Heart left ventricle (tissue), 16 donors: ENCODE data around the gene TMEM131L. TPM values are rescaled to one million over a fixed set of nuclear protein-coding genes. Genes with fewer than 3 reads are reported as not detected.
"Not testable (repeated sequence)": the region's sequence is repeated elsewhere in the genome, so short reads cannot be mapped to it uniquely, and the experiment has no call there.

Experiments used
- ATAC-seq, 4 donors: fragments of 200-7000 bp; cut with Tn5 transposase; one replicate each; pipeline ENCODE4 v1.9.1; 2020 to 2022; ENCODE audit warnings: moderate library complexity in 4 of 4, mild to moderate bottlenecking in 3 of 4, moderate number of reproducible peaks in 1 of 4
- DNase-seq, 5 donors: peaks; one replicate each; pipeline ENCODE4 v3.0.0-alpha.2; 2020
- H3K27ac ChIP-seq, 12 donors: fragments of 200-600 bp; sonication (generic) in 4 of 12; one replicate each; pipeline versions ENCODE4 v1.5.0 to v1.8.0; 2016 to 2022; ENCODE audit warnings: mild to moderate bottlenecking in 2 of 12
- H3K27me3 ChIP-seq, 9 donors: fragments of 200-600 bp; sonication (generic) in 2 of 9; one replicate each; pipeline versions ENCODE4 v1.5.1 to v1.8.0; 2016 to 2022; ENCODE audit warnings: mild to moderate bottlenecking in 3 of 9
- H3K36me3 ChIP-seq, 9 donors: fragments of 200-600 bp; sonication (generic) in 2 of 9; one replicate each; pipeline versions ENCODE4 v1.5.0 to v1.8.0; 2018 to 2022; ENCODE audit warnings: mild to moderate bottlenecking in 2 of 9
- H3K4me1 ChIP-seq, 12 donors: fragments of 200-600 bp; sonication (generic) in 4 of 12; one replicate each; pipeline versions ENCODE4 v1.5.0 to v1.8.0; 2016 to 2022; ENCODE audit warnings: mild to moderate bottlenecking in 3 of 12
- H3K4me3 ChIP-seq, 12 donors: fragments of 200-600 bp; sonication (generic) in 4 of 12; one replicate each; pipeline versions ENCODE4 v1.5.0 to v1.8.0; 2017 to 2022; ENCODE audit warnings: mild to moderate bottlenecking in 9 of 12, moderate library complexity in 4 of 12
- H3K9me3 ChIP-seq, 12 donors: fragments of 200-600 bp; sonication (generic) in 4 of 12; one replicate each; pipeline versions ENCODE4 v1.5.0 to v1.8.0; 2016 to 2022; ENCODE audit warnings: mild to moderate bottlenecking in 1 of 12
- POLR2A ChIP-seq, 2 donors: fragments of 450-650 bp; IDR thresholded peaks; one replicate each; pipeline ENCODE4 v1.6.1; 2017; ENCODE audit warnings: antibody characterized with exemption in 2 of 2, mild to moderate bottlenecking in 2 of 2, moderate library complexity in 2 of 2
- WGBS, 4 donors: extraction: QIAGEN DNeasy Blood & Tissue Kit in 2 of 4; methylation state at CpG; one replicate each; pipeline versions ENCODE4 v1.1.5 to v1.1.7; 2013 to 2018; 5-methylcytosine and 5-hydroxymethylcytosine counted together
- intact Hi-C, 10 donors: fragments of 100-400 bp; cut with DNase I; formaldehyde crosslinking; loops; one replicate each; pipeline versions ENCODE4 v1.11.1 to v1.14.2; 2022
- long read RNA-seq, 3 donors: library from polyadenylated mRNA; unstranded; transcript quantifications; one replicate each; pipeline ENCODE4 v2.0.0, GENCODE V29; 2020 to 2021
- polyA plus RNA-seq, 2 donors: library from polyadenylated mRNA; stranded (reverse); fragments of 200-250 nt; gene quantifications; one replicate each; pipeline ENCODE4 v1.2.3, GENCODE V29; 2013
- total RNA-seq, 9 donors: library from RNA; depleted of rRNA in 2 of 9; stranded (reverse); fragments of >200 nt in 2 of 9; fragmentation: NEBNext Ultra II Directional in 3 of 9; extraction: Animal tissue kit (Norgen Biotek cat#: 25700) in 3 of 9; gene quantifications; one replicate each; pipeline versions ENCODE4 v1.1.0 to v1.2.4, GENCODE V29; 2016 to 2023
- TF ChIP-seq, protein P1 (sequence below), 12 donors: fragments of 200-600 bp; sonication (generic) in 4 of 12; IDR thresholded peaks; one replicate each; pipeline versions ENCODE4 v1.5.0 to v1.8.0; 2018 to 2022; ENCODE audit warnings: antibody characterized with exemption in 12 of 12, mild to moderate bottlenecking in 5 of 12
- donor health status: ischemic (EF 13 %, LVEDD 7.1; RV severe dilation, severe dysfunction).
- donor health status: healthy with polysubstance abuse.
- donor health status: DM: no; HTN: yes; CAD: no.
- donor health status: DM: no; HTN: no; CAD: no.
- donor health status: ischemic (EF 25% LVEDD 6.9; RV normal size, moderate dysfunction).
- donor health status: ischemic (EF 25% LVEDD 5.7; RV mildly dilated, moderate dysfunction).
- donor health status: healthy.
- donor health status: DM: yes; HTN: yes; CAD: no.
- donor health status: ischemic (EF 35%, LVEDD 5.7; RV mildly dilated, moderate dysfunction).
- donor health status: nonischemic (EF 11% LVEDD 7.7; RV severe dilation, severe dysfunction).
- donor health status: DM: yes; HTN: yes; CAD: no.
- donor health status: PGD.
- donor health status: ischemic (EF 29% LVEDD 5.4; RV normal size, mild dysfunction).
- donor health status: nonischemic (EF 23%, LVEDD 6.1; RV moderate dilation, normal function).

TMEM131L gene, protein sequence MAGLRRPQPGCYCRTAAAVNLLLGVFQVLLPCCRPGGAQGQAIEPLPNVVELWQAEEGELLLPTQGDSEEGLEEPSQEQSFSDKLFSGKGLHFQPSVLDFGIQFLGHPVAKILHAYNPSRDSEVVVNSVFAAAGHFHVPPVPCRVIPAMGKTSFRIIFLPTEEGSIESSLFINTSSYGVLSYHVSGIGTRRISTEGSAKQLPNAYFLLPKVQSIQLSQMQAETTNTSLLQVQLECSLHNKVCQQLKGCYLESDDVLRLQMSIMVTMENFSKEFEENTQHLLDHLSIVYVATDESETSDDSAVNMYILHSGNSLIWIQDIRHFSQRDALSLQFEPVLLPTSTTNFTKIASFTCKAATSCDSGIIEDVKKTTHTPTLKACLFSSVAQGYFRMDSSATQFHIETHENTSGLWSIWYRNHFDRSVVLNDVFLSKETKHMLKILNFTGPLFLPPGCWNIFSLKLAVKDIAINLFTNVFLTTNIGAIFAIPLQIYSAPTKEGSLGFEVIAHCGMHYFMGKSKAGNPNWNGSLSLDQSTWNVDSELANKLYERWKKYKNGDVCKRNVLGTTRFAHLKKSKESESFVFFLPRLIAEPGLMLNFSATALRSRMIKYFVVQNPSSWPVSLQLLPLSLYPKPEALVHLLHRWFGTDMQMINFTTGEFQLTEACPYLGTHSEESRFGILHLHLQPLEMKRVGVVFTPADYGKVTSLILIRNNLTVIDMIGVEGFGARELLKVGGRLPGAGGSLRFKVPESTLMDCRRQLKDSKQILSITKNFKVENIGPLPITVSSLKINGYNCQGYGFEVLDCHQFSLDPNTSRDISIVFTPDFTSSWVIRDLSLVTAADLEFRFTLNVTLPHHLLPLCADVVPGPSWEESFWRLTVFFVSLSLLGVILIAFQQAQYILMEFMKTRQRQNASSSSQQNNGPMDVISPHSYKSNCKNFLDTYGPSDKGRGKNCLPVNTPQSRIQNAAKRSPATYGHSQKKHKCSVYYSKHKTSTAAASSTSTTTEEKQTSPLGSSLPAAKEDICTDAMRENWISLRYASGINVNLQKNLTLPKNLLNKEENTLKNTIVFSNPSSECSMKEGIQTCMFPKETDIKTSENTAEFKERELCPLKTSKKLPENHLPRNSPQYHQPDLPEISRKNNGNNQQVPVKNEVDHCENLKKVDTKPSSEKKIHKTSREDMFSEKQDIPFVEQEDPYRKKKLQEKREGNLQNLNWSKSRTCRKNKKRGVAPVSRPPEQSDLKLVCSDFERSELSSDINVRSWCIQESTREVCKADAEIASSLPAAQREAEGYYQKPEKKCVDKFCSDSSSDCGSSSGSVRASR (N-terminal part only)
- total RNA-seq: 10 to 100 TPM; 10.9 to 22.2 (median 19.9) TPM
- 1 to 10 TPM; 3.8 TPM for polyA plus RNA-seq
- long read RNA-seq, donor 1, full-length matches to known transcripts: 4 of 20 reads
- long read RNA-seq, donor 1, partial matches to known transcripts: 11 of 20 reads
- long read RNA-seq, donor 1, other reads (novel, unspliced or antisense): 5 of 20 reads
- long read RNA-seq, donor 2, full-length matches to known transcripts: 5 of 23 reads
- long read RNA-seq, donor 2, partial matches to known transcripts: 12 of 23 reads
- long read RNA-seq, donor 2, other reads (novel, unspliced or antisense): 6 of 23 reads
- long read RNA-seq, donor 3, full-length matches to known transcripts: 6 of 19 reads
- long read RNA-seq, donor 3, partial matches to known transcripts: 6 of 19 reads
- long read RNA-seq, donor 3, other reads (novel, unspliced or antisense): 7 of 19 reads

DNA sequence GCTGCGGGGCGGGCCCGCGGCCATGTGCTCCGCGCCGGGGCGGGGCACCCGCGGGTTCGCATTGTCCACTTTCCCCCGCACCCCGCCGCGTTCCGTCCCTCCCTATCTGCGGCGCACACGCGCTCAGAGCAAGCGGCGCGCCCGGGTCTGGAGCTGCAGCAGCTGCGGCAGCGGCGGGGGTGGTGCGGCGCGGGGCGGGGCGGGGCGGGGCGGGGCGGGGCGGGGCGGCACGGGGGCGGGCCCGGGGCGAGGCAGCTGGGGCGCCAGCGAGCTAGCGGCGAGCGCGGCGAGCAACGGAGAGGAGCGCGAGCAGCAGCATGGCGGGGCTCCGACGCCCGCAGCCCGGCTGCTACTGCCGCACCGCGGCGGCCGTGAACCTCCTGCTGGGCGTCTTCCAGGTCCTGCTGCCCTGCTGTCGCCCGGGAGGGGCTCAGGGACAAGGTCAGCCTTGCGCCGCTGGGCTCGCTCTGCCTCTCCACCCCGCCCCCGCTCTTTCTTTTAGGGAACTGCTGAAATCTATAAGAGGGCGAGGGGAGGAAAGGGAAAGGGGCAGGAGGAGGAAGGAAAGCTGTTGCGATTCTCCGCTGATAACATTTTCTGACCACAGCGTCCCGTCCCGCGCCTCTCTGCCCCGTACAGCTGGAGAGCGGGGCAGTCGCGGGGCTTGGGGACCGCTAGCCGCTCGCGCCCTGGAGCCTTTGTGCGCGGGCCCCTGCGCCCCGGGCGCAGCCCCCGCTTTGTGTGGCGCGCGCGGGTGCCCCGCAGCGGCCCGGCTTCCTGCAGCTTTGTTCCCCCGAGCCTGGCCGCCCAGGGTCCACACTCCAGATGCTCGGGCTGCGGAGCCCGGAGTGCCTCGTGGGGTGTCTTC lies at the start of gene TMEM131L:
TSS of gene TMEM131L (plus strand) at position 280 of the 868 bp plus-strand sequence. CDS start at position 318, 38 bp downstream.
- intact Hi-C loops: loop anchor here (2.0 to 10.0 kb wide), 13 partner anchors 20 to 322 kb away; partner anchors contain the start of gene MND1 (in 4 of the 10)
- Histone ChIP-seq H3K4me1 (peaks cover 0 to 59% (median 28%) of the 10 kb centered on the region in 12 donors), H3K27ac (peak within 1 kb of the TSS in 11 of 12 donors; percentile 78 to 93 (median 86)), H3K9me3 (no peaks in the 10 kb centered on the region), H3K27me3 (no peaks in the 10 kb centered on the region), H3K36me3 (peaks cover 0 to 7% (median 0%) of the 10 kb centered on the region in 9 donors), H3K4me3 (peak within 1 kb of the TSS; percentile 60 to 99 (median 85))
- peak; percentile 73 to 87 (median 82) for DNase-seq
- peak; percentile 67 to 93 (median 78) for ATAC-seq
- 1% methylated on average over 25 to 103 of the region's 103 CpGs for WGBS, 4 donors
- peak in 1 of 2 donors; percentile 65 for TF ChIP-seq POLR2A (IDR thresholded peaks at IDR 0.05)
- TF ChIP-seq, protein P1, sequence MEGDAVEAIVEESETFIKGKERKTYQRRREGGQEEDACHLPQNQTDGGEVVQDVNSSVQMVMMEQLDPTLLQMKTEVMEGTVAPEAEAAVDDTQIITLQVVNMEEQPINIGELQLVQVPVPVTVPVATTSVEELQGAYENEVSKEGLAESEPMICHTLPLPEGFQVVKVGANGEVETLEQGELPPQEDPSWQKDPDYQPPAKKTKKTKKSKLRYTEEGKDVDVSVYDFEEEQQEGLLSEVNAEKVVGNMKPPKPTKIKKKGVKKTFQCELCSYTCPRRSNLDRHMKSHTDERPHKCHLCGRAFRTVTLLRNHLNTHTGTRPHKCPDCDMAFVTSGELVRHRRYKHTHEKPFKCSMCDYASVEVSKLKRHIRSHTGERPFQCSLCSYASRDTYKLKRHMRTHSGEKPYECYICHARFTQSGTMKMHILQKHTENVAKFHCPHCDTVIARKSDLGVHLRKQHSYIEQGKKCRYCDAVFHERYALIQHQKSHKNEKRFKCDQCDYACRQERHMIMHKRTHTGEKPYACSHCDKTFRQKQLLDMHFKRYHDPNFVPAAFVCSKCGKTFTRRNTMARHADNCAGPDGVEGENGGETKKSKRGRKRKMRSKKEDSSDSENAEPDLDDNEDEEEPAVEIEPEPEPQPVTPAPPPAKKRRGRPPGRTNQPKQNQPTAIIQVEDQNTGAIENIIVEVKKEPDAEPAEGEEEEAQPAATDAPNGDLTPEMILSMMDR (IDR thresholded peaks at IDR 0.05): peak in 5 of 12 donors; percentile 13 to 43 (median 30)

DNA sequence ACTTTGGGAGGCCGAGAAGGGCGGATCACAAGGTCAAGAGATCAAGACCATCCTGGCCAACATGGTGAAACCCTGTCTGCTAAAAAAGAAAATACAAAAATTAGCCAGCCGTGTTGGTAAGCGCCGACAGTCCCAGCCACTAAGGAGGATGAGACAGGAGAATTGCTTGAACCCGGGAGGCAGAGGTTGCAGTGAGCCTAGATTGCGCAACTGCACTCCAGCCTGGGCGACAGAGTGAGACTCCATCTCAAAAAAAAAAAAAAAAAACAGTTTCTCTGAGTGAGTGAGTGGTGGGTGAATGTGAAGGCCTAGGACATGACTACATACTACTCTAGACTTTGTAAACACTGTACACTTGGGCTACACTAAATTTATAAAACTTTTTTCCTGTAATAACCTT lies 49.7 kb upstream of the TMEM131L start:
- ATAC-seq, H3K27ac ChIP-seq, H3K9me3 ChIP-seq, DNase-seq, H3K27me3 ChIP-seq, H3K4me3 ChIP-seq, H3K36me3 ChIP-seq, intact Hi-C loops, H3K4me1 ChIP-seq: not testable (repeated sequence)
- WGBS, 4 donors: 77 to 96% (median 86%) methylated on average over 8 of the region's 8 CpGs

DNA sequence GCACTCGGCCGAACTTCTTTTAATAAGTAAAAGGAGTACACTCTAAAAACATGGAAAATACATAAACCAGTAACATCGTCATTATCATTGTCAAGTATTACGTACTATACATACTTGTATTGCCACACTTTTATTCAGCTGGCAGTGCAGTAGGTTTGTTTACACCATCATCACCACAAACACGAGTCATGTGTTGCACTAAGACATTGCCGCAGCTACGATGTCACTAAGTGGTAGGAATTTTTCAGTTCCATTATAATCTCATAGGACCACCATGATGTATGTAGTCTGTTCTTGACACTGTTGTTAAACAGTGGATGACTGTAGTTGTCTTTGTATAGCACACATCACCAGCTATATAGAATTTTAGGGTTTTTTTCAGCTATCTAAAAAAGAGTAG lies 48.0 kb upstream of the TMEM131L start:
- H3K27ac ChIP-seq: no peak overlapping the region
- H3K36me3 ChIP-seq: no peaks in the 10 kb centered on the region
- no peaks in the 10 kb centered on the region for H3K4me1 ChIP-seq
- ATAC-seq (no peak), DNase-seq (no peak)
- no peaks in the 10 kb centered on the region for H3K9me3 ChIP-seq
- TF ChIP-seq, protein P1 (IDR thresholded peaks at IDR 0.05): no peak
- no peak for TF ChIP-seq POLR2A (IDR thresholded peaks at IDR 0.05)
- H3K4me3 ChIP-seq: no peak overlapping the region
- intact Hi-C loops: no loop called here
- H3K27me3 ChIP-seq: no peaks in the 10 kb centered on the region
- WGBS, 4 donors: 89 to 93% (median 90%) methylated on average over 7 of the region's 7 CpGs
